Measurements from ENCODE around the gene GLRX.
A peak's percentile ranks its signal among the peaks of the same experiment; 100 is the strongest.

GLRX gene

DNA sequence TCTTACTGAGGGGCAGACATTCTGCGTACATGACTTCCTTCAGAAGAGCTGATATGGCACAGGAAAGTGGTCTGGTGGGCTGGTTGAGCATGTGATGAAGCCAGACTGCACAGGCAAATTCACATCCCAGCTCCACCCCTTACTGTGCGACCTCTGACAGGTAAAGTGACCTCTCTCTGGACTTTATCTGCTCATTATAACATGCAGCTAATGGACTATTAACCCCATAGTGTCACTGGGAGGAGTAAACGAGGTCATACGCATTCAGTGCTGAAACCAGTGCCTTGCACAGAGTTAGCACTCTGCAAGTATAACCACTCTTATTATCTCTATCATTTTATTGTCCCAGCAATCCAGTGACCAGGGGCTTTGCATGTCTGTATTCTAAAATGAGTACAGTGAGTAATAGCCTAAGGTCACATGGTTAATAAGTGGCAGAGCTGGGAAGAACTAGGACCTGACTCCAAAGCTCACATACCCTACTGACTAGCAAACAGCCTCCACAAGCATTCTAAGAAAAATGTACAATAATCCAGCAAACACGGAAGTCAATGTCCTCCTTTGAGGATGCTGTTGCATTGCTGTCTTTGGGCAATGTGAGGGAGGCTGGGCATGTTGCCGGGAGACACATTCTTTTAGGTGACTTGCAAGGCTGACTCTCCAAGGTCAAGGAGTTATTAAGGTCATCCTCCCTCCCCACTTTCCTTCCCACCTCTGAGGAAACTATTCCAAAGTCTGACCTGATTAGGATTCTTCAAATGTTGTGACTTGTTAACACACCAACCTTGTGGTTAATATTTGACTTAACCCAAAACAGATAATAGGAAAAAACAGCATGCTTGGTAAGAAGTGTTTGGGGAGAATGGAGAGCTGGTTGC, 19.0 kb downstream of the GLRX start:
- Histone ChIP-seq H3K9ac (ENCODE audit: insufficient read length) (no peak overlapping the region), H3K9me3 (ENCODE audit: low read depth, low read length) (no peaks in the 10 kb centered on the region), H3K36me3 (ENCODE audit: insufficient read depth, low read length) (peaks cover 8% of the 10 kb centered on the region; the same call in 1 of the 2 replicates), H3K4me3 (no peak overlapping the region), H3K27ac (no peak overlapping the region)
- no peak for TF ChIP-seq FOXP2 (optimal IDR thresholded peaks at IDR 0.05; ENCODE audit: control extremely low read depth, extremely low read length, insufficient read depth)
- no peak for TF ChIP-seq POLR2AphosphoS5 (IDR thresholded peaks at IDR 0.05; ENCODE audit: borderline replicate concordance, low read depth, low read length)
- no peak for DNase-seq (ENCODE audit: low read depth, low spot score)

- H3K9me3 ChIP-seq (ENCODE audit: low read depth, low read length), result no peaks in the 10 kb centered on the region
- no peak overlapping the region; the same call in 1 of the 2 replicates for H3K27ac ChIP-seq
- H3K9ac ChIP-seq (ENCODE audit: insufficient read length), result no peak overlapping the region
- TF ChIP-seq EZH2 (IDR thresholded peaks at IDR 0.05) (no peak), POLR2AphosphoS5 (IDR thresholded peaks at IDR 0.05; ENCODE audit: borderline replicate concordance, low read depth, low read length) (no peak), FOXP2 (optimal IDR thresholded peaks at IDR 0.05; ENCODE audit: control extremely low read depth, extremely low read length, insufficient read depth) (no peak)
- H3K4me3 ChIP-seq, result no peak overlapping the region
- no peak for DNase-seq (ENCODE audit: low read depth, low spot score)
- H3K36me3 ChIP-seq (ENCODE audit: insufficient read depth, low read length), result peaks cover 9% of the 10 kb centered on the region; the same call in 1 of the 2 replicates
These were observed 20.6 kb downstream of the GLRX start for GRCh38 chr5:95801961-95802360.

DNA sequence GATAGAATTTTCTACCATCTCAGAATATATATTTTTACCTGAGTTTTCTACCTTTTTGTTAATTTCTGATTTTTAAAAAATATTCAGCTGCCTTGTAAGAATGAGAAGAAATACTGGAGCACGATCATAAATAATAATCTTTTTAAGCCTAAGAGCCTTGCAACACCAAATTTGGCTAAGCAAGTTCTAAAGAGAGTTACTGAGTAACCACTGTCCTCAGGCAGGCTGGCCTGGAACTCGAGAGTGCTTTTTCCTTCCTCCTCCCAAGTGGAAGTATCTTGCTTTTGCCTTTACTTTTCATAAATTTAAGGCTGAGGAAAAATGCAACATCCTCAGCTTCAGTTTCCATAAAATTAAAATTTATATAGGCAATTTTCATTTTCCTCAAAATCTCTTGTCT, 21.0 kb downstream of the GLRX start:
- Histone ChIP-seq H3K9me3 (ENCODE audit: low read depth, low read length) (no peaks in the 10 kb centered on the region), H3K9ac (ENCODE audit: insufficient read length) (no peak overlapping the region), H3K36me3 (ENCODE audit: insufficient read depth, low read length) (peaks cover 13% of the 10 kb centered on the region), H3K4me3 (no peak overlapping the region), H3K27ac (peak overlapping the region; percentile 25; the same call in 1 of the 2 replicates)
- no peak for TF ChIP-seq EZH2 (IDR thresholded peaks at IDR 0.05)
- no peak for TF ChIP-seq FOXP2 (optimal IDR thresholded peaks at IDR 0.05; ENCODE audit: control extremely low read depth, extremely low read length, insufficient read depth)
- TF ChIP-seq POLR2AphosphoS5 (IDR thresholded peaks at IDR 0.05; ENCODE audit: borderline replicate concordance, low read depth, low read length), result no peak
- DNase-seq (ENCODE audit: low read depth, low spot score), result no peak

DNA sequence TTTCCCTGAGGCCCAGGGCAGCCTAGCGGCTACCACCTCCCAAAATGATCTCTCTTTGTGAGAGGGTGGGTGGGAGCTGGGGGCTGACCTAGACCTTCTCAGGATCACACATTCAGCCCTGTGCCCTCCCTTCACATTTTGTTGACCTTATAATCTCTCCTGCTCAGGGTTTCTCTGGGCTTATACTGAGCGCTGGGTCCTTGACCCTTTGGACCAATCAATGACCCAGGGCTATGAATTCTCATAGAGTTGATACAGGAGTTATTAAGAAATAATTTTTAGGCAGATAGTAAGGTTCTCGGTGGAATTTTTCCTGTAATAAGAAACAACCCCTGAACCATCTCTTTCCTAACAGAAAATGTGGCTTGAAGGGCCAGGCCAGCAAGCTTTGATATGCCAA, 22.0 kb downstream of the GLRX start:
- peaks cover 20% of the 10 kb centered on the region for H3K36me3 ChIP-seq (ENCODE audit: insufficient read depth, low read length)
- no peak overlapping the region for H3K9ac ChIP-seq (ENCODE audit: insufficient read length)
- H3K4me3 ChIP-seq, result no peak overlapping the region
- H3K27ac ChIP-seq, result no peak overlapping the region
- TF ChIP-seq EZH2 (IDR thresholded peaks at IDR 0.05) (no peak), POLR2AphosphoS5 (IDR thresholded peaks at IDR 0.05; ENCODE audit: borderline replicate concordance, low read depth, low read length) (no peak)
- DNase-seq (ENCODE audit: low read depth, low spot score), result no peak
- no peaks in the 10 kb centered on the region for H3K9me3 ChIP-seq (ENCODE audit: low read depth, low read length)

DNA sequence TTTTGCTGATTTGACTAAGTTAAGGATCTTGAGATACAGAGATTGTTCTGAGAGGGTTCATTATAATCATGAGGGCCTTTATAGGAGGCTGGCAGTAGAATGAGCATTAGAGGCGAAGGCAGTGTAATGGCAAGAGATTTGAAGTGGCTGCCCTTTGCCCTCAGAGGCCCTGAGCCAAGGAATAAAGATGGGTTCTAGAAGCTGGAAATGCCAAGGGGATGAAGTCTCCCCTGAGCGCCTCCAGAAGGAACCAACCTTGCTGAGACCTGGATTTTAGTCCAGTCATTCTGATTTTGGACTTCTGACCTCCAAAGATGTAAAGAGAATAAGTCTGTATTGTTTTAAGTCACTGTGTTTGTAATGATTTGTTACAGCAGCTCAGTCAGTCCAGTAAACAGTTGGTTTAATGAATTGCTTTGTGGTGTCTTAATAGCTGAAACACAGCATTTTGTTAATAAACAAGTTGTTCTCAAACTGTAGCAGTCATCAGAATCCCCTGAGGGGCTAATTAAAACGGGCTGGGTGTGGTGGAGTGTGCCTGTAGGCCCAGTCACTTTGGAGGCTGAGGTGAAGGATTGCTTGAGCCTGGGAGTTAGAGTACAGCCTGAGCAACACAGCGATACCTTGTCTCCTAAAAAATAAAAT, 23.2 kb downstream of the GLRX start:
- no peak overlapping the region for H3K9ac ChIP-seq (ENCODE audit: insufficient read length)
- TF ChIP-seq POLR2AphosphoS5 (IDR thresholded peaks at IDR 0.05; ENCODE audit: borderline replicate concordance, low read depth, low read length) (no peak), FOXP2 (optimal IDR thresholded peaks at IDR 0.05; ENCODE audit: control extremely low read depth, extremely low read length, insufficient read depth) (no peak), EZH2 (IDR thresholded peaks at IDR 0.05) (no peak)
- DNase-seq (ENCODE audit: low read depth, low spot score), result no peak
- peaks cover 27% of the 10 kb centered on the region for H3K36me3 ChIP-seq (ENCODE audit: insufficient read depth, low read length)
- no peak overlapping the region for H3K27ac ChIP-seq
- H3K4me3 ChIP-seq, result no peak overlapping the region
- no peaks in the 10 kb centered on the region for H3K9me3 ChIP-seq (ENCODE audit: low read depth, low read length)

GRCh38 chr5:95798545-95798944, 24.0 kb downstream of the GLRX start:
- Histone ChIP-seq H3K9ac (ENCODE audit: insufficient read length) (no peak overlapping the region), H3K27ac (no peak overlapping the region), H3K4me3 (no peak overlapping the region), H3K36me3 (ENCODE audit: insufficient read depth, low read length) (peaks cover 35% of the 10 kb centered on the region), H3K9me3 (ENCODE audit: low read depth, low read length) (no peaks in the 10 kb centered on the region)
- TF ChIP-seq FOXP2 (optimal IDR thresholded peaks at IDR 0.05; ENCODE audit: control extremely low read depth, extremely low read length, insufficient read depth) (no peak), POLR2AphosphoS5 (IDR thresholded peaks at IDR 0.05; ENCODE audit: borderline replicate concordance, low read depth, low read length) (no peak), EZH2 (IDR thresholded peaks at IDR 0.05) (no peak)
- no peak for DNase-seq (ENCODE audit: low read depth, low spot score)

DNA sequence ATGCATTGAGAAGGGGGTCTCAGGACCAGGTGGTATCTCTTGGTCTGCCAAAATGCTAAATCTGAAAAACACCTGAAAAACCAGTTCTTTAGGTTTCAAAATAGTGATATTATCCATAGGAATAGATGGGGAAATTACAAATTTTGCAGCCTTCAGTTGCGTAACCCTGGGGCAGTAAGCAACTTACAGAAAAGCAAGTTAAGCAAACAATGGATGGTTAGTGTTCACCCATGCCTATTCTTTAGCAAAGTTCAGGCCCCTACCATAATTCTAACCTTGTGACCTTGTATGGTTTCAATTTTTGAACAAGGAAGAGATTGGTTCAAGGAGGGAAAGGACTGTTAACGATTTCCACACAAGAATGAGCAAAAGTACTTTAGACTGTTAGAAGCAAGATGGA, 24.5 kb downstream of the GLRX start:
- no peak for DNase-seq (ENCODE audit: low read depth, low spot score)
- H3K27ac ChIP-seq, result no peak overlapping the region
- peaks cover 40% of the 10 kb centered on the region for H3K36me3 ChIP-seq (ENCODE audit: insufficient read depth, low read length)
- no peak overlapping the region for H3K9ac ChIP-seq (ENCODE audit: insufficient read length)
- H3K4me3 ChIP-seq, result no peak overlapping the region
- no peaks in the 10 kb centered on the region for H3K9me3 ChIP-seq (ENCODE audit: low read depth, low read length)
- TF ChIP-seq EZH2 (IDR thresholded peaks at IDR 0.05) (no peak), POLR2AphosphoS5 (IDR thresholded peaks at IDR 0.05; ENCODE audit: borderline replicate concordance, low read depth, low read length) (no peak), FOXP2 (optimal IDR thresholded peaks at IDR 0.05; ENCODE audit: control extremely low read depth, extremely low read length, insufficient read depth) (no peak)

GRCh38 chr5:95797301-95797700, 25.2 kb downstream of the GLRX start:
- H3K4me3 ChIP-seq, result no peak overlapping the region
- H3K9ac ChIP-seq (ENCODE audit: insufficient read length), result no peak overlapping the region
- no peak for DNase-seq (ENCODE audit: low read depth, low spot score)
- TF ChIP-seq EZH2 (IDR thresholded peaks at IDR 0.05), result no peak
- TF ChIP-seq FOXP2 (optimal IDR thresholded peaks at IDR 0.05; ENCODE audit: control extremely low read depth, extremely low read length, insufficient read depth), result no peak
- no peak for TF ChIP-seq POLR2AphosphoS5 (IDR thresholded peaks at IDR 0.05; ENCODE audit: borderline replicate concordance, low read depth, low read length)
- no peaks in the 10 kb centered on the region for H3K9me3 ChIP-seq (ENCODE audit: low read depth, low read length)
- peaks cover 45% of the 10 kb centered on the region for H3K36me3 ChIP-seq (ENCODE audit: insufficient read depth, low read length)
- no peak overlapping the region for H3K27ac ChIP-seq

Data from SK-N-MC (cell line).